Activated naive CD4-positive, alpha-beta T cell treated with anti-CD3 and anti-CD28 coated beads, Interleukin-2, amount 50 U/mL, for 72 hours (primary cell): Measurements from ENCODE around the gene NPAS3. TPM values are rescaled to one million over a fixed set of nuclear protein-coding genes. Genes with fewer than 3 reads are reported as not detected.
A peak's percentile ranks its signal among the peaks of the same experiment; 100 is the strongest.

ENCODE experiments used
- ATAC-seq, 2 donors: fragments of 150-1000 bp; cut with Tn5 transposase; 2 replicates each; pipeline ENCODE4 v1.10.0; 2021; ENCODE audit warnings: mild to moderate bottlenecking in 2 of 2, moderate library complexity in 2 of 2
- DNase-seq, 2 donors: peaks; one replicate each; pipeline ENCODE4 v3.0.0; 2021 to 2022; ENCODE audit warnings: low spot score in 2 of 2
- H3K27ac Mint-ChIP-seq, 2 donors: one replicate each; pipeline ENCODE4 v1.8.0; 2022; ENCODE audit warnings: mild to moderate bottlenecking in 2 of 2, mixed read lengths in 2 of 2
- H3K36me3 Mint-ChIP-seq, 2 donors: one replicate each; pipeline ENCODE4 v1.8.0; 2022; ENCODE audit warnings: mixed read lengths in 2 of 2
- H3K9me3 Mint-ChIP-seq, 2 donors: one replicate each; pipeline ENCODE4 v1.8.0; 2022; ENCODE audit warnings: mixed read lengths in 2 of 2
- total RNA-seq, 2 donors: library from RNA; stranded (reverse); gene quantifications; one replicate each; pipeline ENCODE4 v1.2.3, GENCODE V29; 2022

NPAS3 gene
- total RNA-seq, 2 donors from 2014 or later: not detected

- Mint-ChIP-seq H3K9me3 (peaks cover 8 to 10% of the 10 kb centered on the region in 2 donors), H3K36me3 (peaks cover 0 to 4% of the 10 kb centered on the region in 2 donors), H3K27ac (no peak overlapping the region)
- DNase-seq: no peak
- no peak for ATAC-seq
These were observed 469.6 kb downstream of the NPAS3 start for GRCh38 chr14:33408291-33408690.

GRCh38 chr14:33412450-33412849 lies 473.8 kb downstream of the NPAS3 start:
- H3K36me3 Mint-ChIP-seq: no peaks in the 10 kb centered on the region
- H3K27ac Mint-ChIP-seq: no peak overlapping the region
- DNase-seq (no peak), ATAC-seq (no peak)
- peaks cover 4 to 8% of the 10 kb centered on the region in 2 donors for H3K9me3 Mint-ChIP-seq

DNA sequence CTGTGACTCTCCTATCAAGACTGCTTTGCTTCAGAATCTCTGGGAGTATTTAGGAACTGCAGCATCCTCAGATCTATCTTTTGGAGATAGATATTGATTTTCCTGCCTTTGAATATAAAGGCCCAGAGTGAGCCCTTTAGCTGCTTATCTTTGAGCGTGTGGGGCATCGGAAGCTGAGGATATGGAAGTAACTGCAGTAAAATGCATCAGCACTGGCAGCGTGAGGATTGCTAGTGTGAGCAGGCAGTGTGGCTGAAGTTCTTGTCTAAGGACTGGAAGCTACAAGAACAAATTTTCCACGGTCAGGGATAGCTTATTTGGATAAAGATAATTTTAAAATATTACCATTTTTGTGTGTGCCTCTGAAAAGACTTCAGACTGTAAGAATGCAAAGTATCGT lies 474.7 kb downstream of the NPAS3 start:
- no peaks in the 10 kb centered on the region for H3K36me3 Mint-ChIP-seq
- DNase-seq (no peak), ATAC-seq (no peak)
- no peak overlapping the region for H3K27ac Mint-ChIP-seq
- H3K9me3 Mint-ChIP-seq: peaks cover 0 to 5% of the 10 kb centered on the region in 2 donors

- peaks cover 0 to 5% of the 10 kb centered on the region in 2 donors for H3K9me3 Mint-ChIP-seq
- ATAC-seq: no peak
- no peak for DNase-seq
- H3K36me3 Mint-ChIP-seq: no peaks in the 10 kb centered on the region
- no peak overlapping the region for H3K27ac Mint-ChIP-seq
These were observed 475.4 kb downstream of the NPAS3 start for GRCh38 chr14:33414041-33414440.

DNA sequence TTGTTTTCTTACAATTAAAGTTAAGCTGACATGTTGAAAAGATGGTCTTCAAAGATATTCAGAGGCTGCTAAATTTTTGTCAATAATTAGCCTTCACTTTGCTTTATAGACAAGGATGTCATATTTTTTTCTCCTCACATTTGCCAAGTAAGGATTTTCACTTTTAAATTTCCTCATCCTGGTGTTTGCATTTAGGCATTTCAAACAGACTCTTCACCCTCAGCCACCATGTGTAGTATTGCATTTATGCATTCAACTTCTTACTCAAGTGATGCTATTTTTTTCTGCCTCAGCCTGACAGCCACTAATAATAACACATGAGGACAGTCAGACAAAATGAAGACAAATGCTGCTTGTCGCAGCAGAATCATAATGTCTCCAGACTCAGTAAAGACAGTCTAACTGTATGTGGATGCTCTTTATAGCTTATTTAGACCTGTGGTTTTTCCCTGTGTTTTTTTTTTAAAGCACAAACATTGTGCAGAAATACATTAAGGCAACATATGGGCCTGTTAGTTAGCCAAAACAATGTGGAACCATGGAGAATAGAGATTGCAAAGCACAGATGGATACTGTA lies 481.5 kb downstream of the NPAS3 start:
- ATAC-seq: no peak
- no peak for DNase-seq
- peaks cover 0 to 4% of the 10 kb centered on the region in 2 donors for H3K9me3 Mint-ChIP-seq
- H3K27ac Mint-ChIP-seq: no peak overlapping the region
- H3K36me3 Mint-ChIP-seq: no peaks in the 10 kb centered on the region

GRCh38 chr14:33430414-33431035 lies 491.8 kb downstream of the NPAS3 start:
- Mint-ChIP-seq H3K27ac (no peak overlapping the region), H3K9me3 (no peaks in the 10 kb centered on the region), H3K36me3 (no peaks in the 10 kb centered on the region)
- DNase-seq (no peak), ATAC-seq (no peak)

DNA sequence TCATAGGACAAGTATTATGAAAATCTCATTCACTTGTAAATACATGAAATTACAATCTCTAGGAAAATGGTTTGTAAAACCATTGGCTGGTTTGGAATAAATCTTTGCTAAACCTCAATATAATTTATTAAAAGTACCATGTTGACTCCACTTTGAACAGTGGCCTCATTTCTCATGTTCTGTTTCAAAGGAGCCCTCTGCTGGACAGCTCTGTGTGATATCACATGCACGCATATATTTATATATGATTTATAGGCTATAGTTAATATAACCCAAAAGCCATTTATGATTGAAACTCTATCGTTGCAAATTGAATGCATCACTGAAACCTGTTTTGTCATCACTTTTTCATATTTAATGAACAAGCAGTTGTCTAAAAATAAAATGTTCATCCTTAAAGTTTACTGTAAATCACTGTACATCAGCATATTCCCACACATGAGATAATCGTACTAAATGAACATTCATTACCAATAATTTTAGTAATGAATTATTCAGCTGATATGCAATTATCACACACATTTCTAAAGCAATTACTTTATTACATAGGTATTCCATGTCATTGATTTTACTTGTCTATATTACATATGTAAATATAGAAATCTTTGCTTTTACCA lies 493.8 kb downstream of the NPAS3 start:
- no peak for DNase-seq
- Mint-ChIP-seq H3K27ac (no peak overlapping the region), H3K9me3 (no peaks in the 10 kb centered on the region), H3K36me3 (no peaks in the 10 kb centered on the region)
- no peak for ATAC-seq

- Mint-ChIP-seq H3K36me3 (no peaks in the 10 kb centered on the region), H3K27ac (no peak overlapping the region), H3K9me3 (no peaks in the 10 kb centered on the region)
- ATAC-seq: no peak
- no peak for DNase-seq
These were observed 494.7 kb downstream of the NPAS3 start for GRCh38 chr14:33433396-33433795.

DNA sequence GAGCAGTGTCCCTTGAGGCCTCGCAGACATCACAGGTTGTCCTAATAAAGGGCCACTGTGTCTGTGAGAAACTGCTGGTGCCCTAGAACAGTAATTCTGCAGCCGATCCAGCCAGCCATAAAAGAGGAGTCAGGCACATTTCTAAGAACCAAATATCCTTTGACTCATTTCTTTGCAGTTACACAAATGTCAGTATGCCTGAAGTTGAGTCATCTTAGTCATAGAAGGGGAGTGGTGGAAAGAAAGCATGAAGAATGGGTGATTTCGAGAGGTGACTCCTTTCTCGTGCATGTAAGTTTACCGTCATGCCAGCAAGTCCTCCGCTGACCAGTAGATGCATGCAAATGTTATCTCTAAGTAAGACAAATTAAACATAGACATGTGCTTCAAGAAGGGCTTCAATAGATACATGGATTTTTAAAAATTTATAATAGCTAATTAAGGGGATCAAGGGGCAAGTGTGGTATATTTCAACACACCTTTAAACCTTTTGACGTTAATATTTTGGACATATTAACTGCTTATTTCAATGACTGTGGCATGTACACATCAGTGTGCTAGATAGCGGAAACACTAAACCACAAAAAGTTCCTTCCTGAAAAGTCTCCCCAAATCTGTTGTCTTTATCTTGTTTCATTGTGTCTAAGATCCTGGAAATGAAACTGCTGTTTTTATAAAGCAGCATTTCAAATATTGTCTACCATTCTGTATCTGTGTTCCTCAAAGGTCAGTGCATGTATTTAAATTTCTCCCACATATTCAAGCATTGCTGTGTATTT lies 497.4 kb downstream of the NPAS3 start:
- Mint-ChIP-seq H3K9me3 (no peaks in the 10 kb centered on the region), H3K36me3 (no peaks in the 10 kb centered on the region), H3K27ac (peak overlapping the region in 1 of 2 donors; percentile 17)
- no peak for DNase-seq
- ATAC-seq: peak; percentile 68 to 94

DNA sequence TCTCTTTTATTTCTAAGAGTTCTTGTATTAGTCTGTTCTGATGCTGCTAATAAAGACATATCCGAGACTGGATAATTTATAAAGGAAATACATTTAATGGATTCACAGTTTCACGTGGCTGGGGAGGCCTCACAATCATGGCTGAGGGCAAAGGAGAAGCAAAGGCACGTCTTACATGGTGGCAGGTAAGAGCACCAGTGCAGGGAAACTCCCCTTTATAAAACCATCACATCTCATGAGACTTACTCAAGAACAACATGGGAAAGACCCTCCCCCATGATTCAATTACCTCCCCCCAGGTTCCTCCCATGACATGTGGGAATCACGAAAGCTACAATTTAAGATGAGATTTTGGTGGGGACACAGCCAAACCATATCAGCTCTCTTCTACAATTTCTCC lies 503.0 kb downstream of the NPAS3 start:
- Mint-ChIP-seq H3K36me3 (no peaks in the 10 kb centered on the region), H3K27ac (no peak overlapping the region), H3K9me3 (no peaks in the 10 kb centered on the region)
- DNase-seq (no peak), ATAC-seq (no peak)

DNA sequence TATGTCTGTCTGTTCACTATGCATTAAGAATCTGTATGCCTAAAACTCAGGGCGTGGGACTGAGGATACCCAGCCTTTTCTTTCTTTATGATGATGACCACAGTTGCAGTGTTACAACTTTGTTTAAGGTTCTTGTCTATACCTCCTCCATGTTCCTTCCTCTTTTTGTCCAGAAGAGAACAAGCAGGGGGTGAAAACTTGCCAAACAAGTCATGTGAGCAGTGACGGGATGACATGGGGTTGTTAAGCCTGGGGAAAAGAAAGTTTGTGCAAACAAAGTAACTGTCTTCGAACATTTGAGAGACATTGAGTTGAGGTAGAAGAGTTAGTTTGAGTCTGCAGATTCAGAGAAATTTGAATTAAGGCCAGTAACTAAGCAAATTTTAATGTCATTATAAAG lies 505.5 kb downstream of the NPAS3 start:
- H3K27ac Mint-ChIP-seq: no peak overlapping the region
- no peaks in the 10 kb centered on the region for H3K36me3 Mint-ChIP-seq
- ATAC-seq: no peak
- no peak for DNase-seq
- no peaks in the 10 kb centered on the region for H3K9me3 Mint-ChIP-seq

- no peak for ATAC-seq
- no peaks in the 10 kb centered on the region for H3K9me3 Mint-ChIP-seq
These were observed 510.6 kb downstream of the NPAS3 start for GRCh38 chr14:33449268-33449667.

GRCh38 chr14:33449703-33450395 lies 511.2 kb downstream of the NPAS3 start:
- H3K36me3 Mint-ChIP-seq: no peaks in the 10 kb centered on the region
- no peaks in the 10 kb centered on the region for H3K9me3 Mint-ChIP-seq
- H3K27ac Mint-ChIP-seq: no peak overlapping the region
- no peak for ATAC-seq
- no peak for DNase-seq

More at GRCh38 chr14:33449268-33449667, 510.6 kb downstream of the NPAS3 start:
- H3K36me3 Mint-ChIP-seq: no peaks in the 10 kb centered on the region
- DNase-seq: no peak
- H3K27ac Mint-ChIP-seq: no peak overlapping the region

GRCh38 chr14:33450416-33450815 lies 511.7 kb downstream of the NPAS3 start:
- no peak for DNase-seq
- no peak overlapping the region for H3K27ac Mint-ChIP-seq
- H3K9me3 Mint-ChIP-seq: no peaks in the 10 kb centered on the region
- no peaks in the 10 kb centered on the region for H3K36me3 Mint-ChIP-seq
- no peak for ATAC-seq

DNA sequence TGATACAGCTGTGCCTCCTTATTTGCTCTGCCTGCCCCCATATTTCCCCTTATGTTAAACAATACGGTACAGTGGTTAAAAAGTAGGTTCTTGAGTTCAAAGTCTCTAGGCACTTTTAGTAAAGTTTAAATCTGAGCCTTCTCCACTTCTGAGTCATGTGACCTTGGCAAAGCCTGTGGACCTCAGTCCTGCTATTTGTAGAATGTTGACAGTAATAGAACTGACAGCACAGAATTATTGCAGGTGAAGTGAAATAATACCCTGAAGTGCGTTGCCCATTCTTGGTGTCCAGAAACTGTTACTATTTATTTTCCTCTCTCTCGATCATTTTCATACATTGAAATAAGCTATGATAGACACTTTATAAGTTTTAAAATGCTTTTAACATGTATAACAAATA lies 512.5 kb downstream of the NPAS3 start:
- Mint-ChIP-seq H3K27ac (no peak overlapping the region), H3K36me3 (no peaks in the 10 kb centered on the region), H3K9me3 (no peaks in the 10 kb centered on the region)
- ATAC-seq: no peak
- DNase-seq: no peak

DNA sequence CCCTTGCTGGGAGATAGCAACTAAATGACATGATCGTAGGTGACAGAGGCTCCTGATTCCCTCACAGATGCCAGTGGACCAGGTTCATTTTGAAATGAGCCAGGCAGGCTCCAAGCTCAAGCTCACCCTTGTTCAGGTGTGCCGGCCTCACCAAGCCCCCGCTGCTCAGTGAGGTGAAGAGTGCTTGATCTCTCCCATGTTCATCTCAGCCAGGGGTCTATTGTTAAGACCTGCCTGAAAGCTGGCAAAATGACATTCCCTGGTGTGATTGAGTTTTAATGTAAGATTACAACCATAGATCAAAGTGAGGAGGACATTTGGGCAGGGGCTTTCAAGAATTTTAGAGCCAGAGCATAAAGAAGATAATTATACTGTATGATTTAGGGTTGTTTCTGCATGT lies 514.3 kb downstream of the NPAS3 start:
- no peak for DNase-seq
- Mint-ChIP-seq H3K36me3 (no peaks in the 10 kb centered on the region), H3K9me3 (no peaks in the 10 kb centered on the region), H3K27ac (no peak overlapping the region)
- no peak for ATAC-seq
